SK-N-SH (cell line): ENCODE measurements around the gene TMEM116. TPM values are rescaled to one million over a fixed set of nuclear protein-coding genes. Genes with fewer than 3 reads are reported as not detected.

Experiments
- CTCF ChIA-PET: fragments of 300-600, 350-600 bp; formaldehyde crosslinking; extraction: SDS; loops from one replicate; lab custom pipeline; 2021; lab: Yijun Ruan, JAX
- POLR2A ChIA-PET: fragments of 350-600 bp; sonication (Branson Sonifier 250); formaldehyde crosslinking; extraction: SDS; loops from one replicate; lab custom pipeline; 2020; ENCODE audit warnings: antibody characterized with exemption, inconsistent platforms; lab: Yijun Ruan, JAX
- DNase-seq: peaks from one replicate; pipeline ENCODE4 v3.0.0; 2012
- H2AFZ ChIP-seq: fragments of 200-600 bp; sonication (generic); 2 replicates; pipeline ENCODE4 v1.8.1; 2016; ENCODE audit warnings: antibody characterized with exemption, mild to moderate bottlenecking, low read depth
- H3F3A ChIP-seq: fragments of 200-600 bp; sonication (generic); replicated peaks from 2 replicates; pipeline ENCODE3; 2016; ENCODE audit warnings: antibody characterized with exemption, mild to moderate bottlenecking; ENCODE audit not compliant: insufficient read depth
- H3K27ac ChIP-seq, 2 experiments: fragments of 200-500 bp in 1 of 2; fragments of 200-600 bp in 1 of 2; sonication (Bioruptor generic) in 1 of 2; sonication (generic), shearing (Covaris generic) in 1 of 2; 2 replicates each; pipeline versions ENCODE4 v1.5.1 to v1.6.1; 2014 to 2016; ENCODE audit warnings: low read depth in 2 of 2, inconsistent platforms in 1 of 2, low read length in 1 of 2, mild to moderate bottlenecking in 1 of 2, mixed read lengths in 1 of 2
- H3K27me3 ChIP-seq: fragments of 200-600 bp; sonication (generic), shearing (Covaris generic); 2 replicates; pipeline ENCODE4 v1.6.1; 2016; ENCODE audit warnings: mixed run types; ENCODE audit not compliant: insufficient read depth
- H3K36me3 ChIP-seq, 2 experiments: fragments of 200-500 bp in 1 of 2; fragments of 200-600 bp in 1 of 2; sonication (Bioruptor generic) in 1 of 2; sonication (generic) in 1 of 2; replicated peaks in 1 of 2; 2 replicates each; pipeline versions ENCODE3 to v1.5.1; 2014 to 2016; ENCODE audit warnings: low read length in 1 of 2, mild to moderate bottlenecking in 1 of 2; ENCODE audit not compliant: insufficient read depth in 2 of 2, control insufficient read depth in 1 of 2
- H3K4me1 ChIP-seq, 2 experiments: fragments of 200-500 bp in 1 of 2; fragments of 200-600 bp in 1 of 2; sonication (Bioruptor generic) in 1 of 2; sonication (generic), shearing (Covaris generic) in 1 of 2; 2 replicates each; pipeline versions ENCODE4 v1.5.1 to v1.6.1; 2014 to 2016; ENCODE audit warnings: low read depth in 1 of 2, low read length in 1 of 2, mixed run types in 1 of 2; ENCODE audit not compliant: insufficient read depth in 2 of 2, control insufficient read depth in 1 of 2
- H3K4me2 ChIP-seq: fragments of 200-600 bp; sonication (generic), shearing (Covaris generic); 2 replicates; pipeline ENCODE4 v1.6.1; 2017; ENCODE audit warnings: mixed run types
- H3K4me3 ChIP-seq, 2 experiments: fragments of 200-500 bp in 1 of 2; fragments of 200-600 bp in 1 of 2; sonication (Bioruptor generic) in 1 of 2; sonication (generic), shearing (Covaris generic) in 1 of 2; 2 replicates each; pipeline versions ENCODE4 v1.5.1 to v1.8.1; 2014 to 2016; ENCODE audit warnings: low read depth in 2 of 2, inconsistent platforms in 1 of 2, low read length in 1 of 2, mild to moderate bottlenecking in 1 of 2, mixed read lengths in 1 of 2, moderate library complexity in 1 of 2
- H3K79me2 ChIP-seq: fragments of 200-600 bp; sonication (generic); 2 replicates; pipeline ENCODE4 v1.8.1; 2017; ENCODE audit warnings: mild to moderate bottlenecking; ENCODE audit not compliant: insufficient read depth
- H3K9ac ChIP-seq: fragments of 200-600 bp; sonication (generic); 2 replicates; pipeline ENCODE4 v1.6.1; 2017; ENCODE audit warnings: mixed run types
- H3K9me2 ChIP-seq: fragments of 200-600 bp; sonication (generic); 2 replicates; pipeline ENCODE4 v1.6.1; 2017; ENCODE audit warnings: mixed run types
- H3K9me3 ChIP-seq: fragments of 200-600 bp; sonication (generic); 2 replicates; pipeline ENCODE4 v1.6.1; 2017; ENCODE audit warnings: mixed run types, mild to moderate bottlenecking, moderate library complexity
- H4K20me1 ChIP-seq: fragments of 200-600 bp; sonication (generic); 2 replicates; pipeline ENCODE4 v1.6.1; 2017; ENCODE audit warnings: mild to moderate bottlenecking, mixed run types; ENCODE audit not compliant: insufficient read depth
- ELF1 ChIP-seq: IDR thresholded peaks from 2 replicates; pipeline ENCODE4 v1.4.0; 2012
- FOSL2 ChIP-seq: IDR thresholded peaks from 2 replicates; pipeline ENCODE4 v1.4.0; 2012; ENCODE audit warnings: low read depth, mild to moderate bottlenecking, moderate library complexity, borderline replicate concordance
- FOXM1 ChIP-seq: IDR thresholded peaks from 2 replicates; pipeline ENCODE4 v1.4.0; 2012; ENCODE audit warnings: low read depth, mild to moderate bottlenecking
- GABPA ChIP-seq: IDR thresholded peaks from 2 replicates; pipeline ENCODE4 v1.4.0; 2012; ENCODE audit warnings: low read depth, mild to moderate bottlenecking
- GATA2 ChIP-seq: sonication (generic); formaldehyde crosslinking; IDR thresholded peaks from 2 replicates; pipeline ENCODE4 v1.5.0; 2020; ENCODE audit warnings: mild to moderate bottlenecking, missing genetic modification reagents
- IRF3 ChIP-seq: fragments of 150-350 bp; IDR thresholded peaks from 2 replicates; pipeline ENCODE4 v1.6.1; 2016; ENCODE audit warnings: mild to moderate bottlenecking, low read depth, low read length
- JUND ChIP-seq: IDR thresholded peaks from 2 replicates; pipeline ENCODE4 v1.4.0; 2012
- MEF2A ChIP-seq: IDR thresholded peaks from 2 replicates; pipeline ENCODE4 v1.4.0; 2012; ENCODE audit warnings: low read depth, borderline replicate concordance
- MXI1 ChIP-seq: IDR thresholded peaks from 2 replicates; pipeline ENCODE4 v1.6.1; 2012; ENCODE audit warnings: mild to moderate bottlenecking, low read depth, low read length, improper control_type of control experiment
- NRF1 ChIP-seq: IDR thresholded peaks from 2 replicates; pipeline ENCODE4 v1.6.1; 2012; ENCODE audit warnings: low read depth, mild to moderate bottlenecking, low read length
- POLR2AphosphoS5 ChIP-seq: IDR thresholded peaks from 2 replicates; pipeline ENCODE4 v1.6.1; 2012; ENCODE audit warnings: low read depth, low read length
- RCOR1 ChIP-seq: fragments of 150-350 bp; IDR thresholded peaks from 2 replicates; pipeline ENCODE4 v1.6.1; 2017; ENCODE audit warnings: antibody characterized with exemption, low read length
- RXRA ChIP-seq: IDR thresholded peaks from 2 replicates; pipeline ENCODE4 v1.4.0; 2012; ENCODE audit warnings: low read depth, mild to moderate bottlenecking, borderline replicate concordance
- SMC3 ChIP-seq: IDR thresholded peaks from 2 replicates; pipeline ENCODE4 v1.6.1; 2012; ENCODE audit warnings: low read depth, low read length, improper control_type of control experiment
- USF1 ChIP-seq: IDR thresholded peaks from 2 replicates; pipeline ENCODE4 v1.4.0; 2012; ENCODE audit warnings: low read depth, borderline replicate concordance
- ZBTB33 ChIP-seq: IDR thresholded peaks from 2 replicates; pipeline ENCODE4 v1.4.0; 2012; ENCODE audit warnings: low read depth, borderline replicate concordance
- WGBS: methylation state at CpG from one replicate; pipeline ENCODE4 v1.1.6; 2017; ENCODE audit warnings: low lambda C conversion rate; 5-methylcytosine and 5-hydroxymethylcytosine counted together
- polyA plus RNA-seq, 3 experiments: library from polyadenylated mRNA; depleted of rRNA; stranded (reverse); fragments of >200 nt; gene quantifications; 2 replicates each; pipeline ENCODE4 v1.2.3, GENCODE V29; 2012
- TF ChIP-seq, protein P1 (sequence below): IDR thresholded peaks from 2 replicates; pipeline ENCODE4 v1.4.0; 2012; ENCODE audit warnings: low read depth
- TF ChIP-seq, protein P2 (sequence below): fragments of 150-350 bp; IDR thresholded peaks from 2 replicates; pipeline ENCODE4 v1.6.1; 2017; ENCODE audit warnings: antibody characterized with exemption, low read length, low read depth, borderline replicate concordance
- TF ChIP-seq, protein P3 (sequence below): fragments of 200-600 bp; sonication (generic); IDR thresholded peaks from 2 replicates; pipeline ENCODE4 v1.6.1; 2017; ENCODE audit warnings: antibody characterized with exemption, mild to moderate bottlenecking, moderate library complexity

Gene TMEM116
- polyA plus RNA-seq, 1 of the 3 experiments (the other 2 are of a cell fraction), result 7.9 TPM

DNA sequence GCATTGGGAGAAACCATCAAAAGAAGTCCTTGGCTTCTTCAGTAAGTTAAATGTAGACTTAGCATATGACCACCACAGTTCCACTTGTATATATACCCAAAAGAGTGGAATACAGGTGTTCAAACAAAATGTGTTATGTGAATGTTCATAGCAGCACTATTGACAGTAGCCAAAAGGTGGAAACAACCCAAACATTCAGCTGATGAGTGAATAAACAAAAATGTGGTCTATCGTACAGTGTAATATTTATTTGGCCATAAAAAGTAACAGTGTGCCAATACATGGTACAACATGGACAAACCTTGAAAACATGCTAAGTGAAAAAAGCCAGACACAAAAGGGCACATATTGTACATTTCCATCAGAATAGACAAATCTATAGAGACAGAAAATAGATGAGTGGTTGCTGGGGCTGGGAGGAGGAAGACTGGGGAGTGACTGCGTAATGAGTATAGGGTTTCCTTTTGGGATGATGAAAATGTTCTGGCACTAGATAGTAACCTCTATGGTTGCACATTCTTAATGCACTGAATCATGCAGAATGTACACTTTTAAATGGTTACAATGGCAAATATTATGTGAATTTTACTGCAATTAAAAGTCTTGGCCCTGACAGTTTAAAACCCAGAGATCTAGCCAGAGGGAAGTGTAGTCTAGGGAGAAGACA lies 5.7 kb upstream of the TMEM116 start (continued):
- no peak for TF ChIP-seq GATA2 (CRISPR knock-in tag)
- TF ChIP-seq GABPA, result no peak
- TF ChIP-seq ZBTB33, result no peak
- TF ChIP-seq, protein P1, sequence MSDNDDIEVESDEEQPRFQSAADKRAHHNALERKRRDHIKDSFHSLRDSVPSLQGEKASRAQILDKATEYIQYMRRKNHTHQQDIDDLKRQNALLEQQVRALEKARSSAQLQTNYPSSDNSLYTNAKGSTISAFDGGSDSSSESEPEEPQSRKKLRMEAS, result no peak
- no peak for TF ChIP-seq USF1
- peak; percentile 53 for TF ChIP-seq FOSL2
- TF ChIP-seq RXRA, result no peak

DNA sequence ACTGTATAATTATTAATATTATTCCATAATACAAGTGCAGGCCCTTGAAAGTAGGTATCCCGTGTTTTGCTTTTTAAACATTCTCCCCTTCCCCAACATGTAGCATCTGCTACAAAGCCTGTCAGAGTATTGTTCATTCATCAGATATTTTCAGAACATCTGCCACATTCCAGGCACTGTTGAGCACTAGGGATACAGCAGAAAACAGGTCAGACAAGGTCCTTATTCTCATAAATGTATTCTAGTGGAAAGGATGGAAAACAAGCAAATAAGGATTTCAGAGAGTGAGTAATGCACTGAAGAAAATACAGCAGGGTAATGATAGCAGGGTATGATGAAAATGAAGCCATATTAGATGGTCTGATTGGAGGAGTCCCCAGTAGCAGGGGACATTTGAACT lies 4.1 kb upstream of the TMEM116 start:
- H3K79me2 ChIP-seq, result peaks cover 90% of the 10 kb centered on the region
- H3K4me3 ChIP-seq, result no peak overlapping the region
- TF ChIP-seq ELF1 (no peak), JUND (no peak), NRF1 (no peak), SMC3 (no peak), IRF3 (no peak), POLR2AphosphoS5 (no peak), MXI1 (no peak), RCOR1 (no peak), MEF2A (no peak), FOXM1 (no peak), GATA2 (CRISPR knock-in tag) (no peak)
- TF ChIP-seq, protein P2, sequence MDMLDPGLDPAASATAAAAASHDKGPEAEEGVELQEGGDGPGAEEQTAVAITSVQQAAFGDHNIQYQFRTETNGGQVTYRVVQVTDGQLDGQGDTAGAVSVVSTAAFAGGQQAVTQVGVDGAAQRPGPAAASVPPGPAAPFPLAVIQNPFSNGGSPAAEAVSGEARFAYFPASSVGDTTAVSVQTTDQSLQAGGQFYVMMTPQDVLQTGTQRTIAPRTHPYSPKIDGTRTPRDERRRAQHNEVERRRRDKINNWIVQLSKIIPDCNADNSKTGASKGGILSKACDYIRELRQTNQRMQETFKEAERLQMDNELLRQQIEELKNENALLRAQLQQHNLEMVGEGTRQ, result no peak
- TF ChIP-seq, protein P3, sequence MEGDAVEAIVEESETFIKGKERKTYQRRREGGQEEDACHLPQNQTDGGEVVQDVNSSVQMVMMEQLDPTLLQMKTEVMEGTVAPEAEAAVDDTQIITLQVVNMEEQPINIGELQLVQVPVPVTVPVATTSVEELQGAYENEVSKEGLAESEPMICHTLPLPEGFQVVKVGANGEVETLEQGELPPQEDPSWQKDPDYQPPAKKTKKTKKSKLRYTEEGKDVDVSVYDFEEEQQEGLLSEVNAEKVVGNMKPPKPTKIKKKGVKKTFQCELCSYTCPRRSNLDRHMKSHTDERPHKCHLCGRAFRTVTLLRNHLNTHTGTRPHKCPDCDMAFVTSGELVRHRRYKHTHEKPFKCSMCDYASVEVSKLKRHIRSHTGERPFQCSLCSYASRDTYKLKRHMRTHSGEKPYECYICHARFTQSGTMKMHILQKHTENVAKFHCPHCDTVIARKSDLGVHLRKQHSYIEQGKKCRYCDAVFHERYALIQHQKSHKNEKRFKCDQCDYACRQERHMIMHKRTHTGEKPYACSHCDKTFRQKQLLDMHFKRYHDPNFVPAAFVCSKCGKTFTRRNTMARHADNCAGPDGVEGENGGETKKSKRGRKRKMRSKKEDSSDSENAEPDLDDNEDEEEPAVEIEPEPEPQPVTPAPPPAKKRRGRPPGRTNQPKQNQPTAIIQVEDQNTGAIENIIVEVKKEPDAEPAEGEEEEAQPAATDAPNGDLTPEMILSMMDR, result no peak
- H3F3A ChIP-seq, result peaks cover 36% of the 10 kb centered on the region
- CTCF ChIA-PET, result no interaction called here
- DNase-seq, result no peak
- POLR2A ChIA-PET, result no interaction called here
- no peaks in the 10 kb centered on the region for H3K27me3 ChIP-seq
- no peak overlapping the region for H3K27ac ChIP-seq
- no peak overlapping the region for H3K9ac ChIP-seq
- peaks cover 20% of the 10 kb centered on the region; the same call in 1 of the 2 replicates for H4K20me1 ChIP-seq
- H3K9me3 ChIP-seq, result no peaks in the 10 kb centered on the region
- no peaks in the 10 kb centered on the region for H3K9me2 ChIP-seq
- H3K36me3 ChIP-seq, result peaks cover 36 to 43% of the 10 kb centered on the region in 2 experiments
- no peak overlapping the region for H2AFZ ChIP-seq
- no peak overlapping the region for H3K4me2 ChIP-seq
- WGBS, result 100% methylated on average over 1 of the region's 1 CpG
- peaks cover 5 to 16% of the 10 kb centered on the region in 2 experiments; a peak in 2 of 4 replicates for H3K4me1 ChIP-seq
